Stimulated activated CD4-positive, alpha-beta T cell treated with anti-CD3 and anti-CD28 coated beads, Interleukin-12 subunit alpha, Interleukin-12 subunit beta, amount 100 ng/mL, for 24 hours (primary cell): Measurements from ENCODE around the gene PCBP4.
"Not testable (repeated sequence)": the region's sequence is repeated elsewhere in the genome, so short reads cannot be mapped to it uniquely, and the experiment has no call there.

Experiments used
- DNase-seq, 2 experiments: peaks; one replicate each; pipeline ENCODE4 v3.0.0-alpha.2; 2020; ENCODE audit warnings: low read depth in 2 of 2

The PCBP4 gene

DNA sequence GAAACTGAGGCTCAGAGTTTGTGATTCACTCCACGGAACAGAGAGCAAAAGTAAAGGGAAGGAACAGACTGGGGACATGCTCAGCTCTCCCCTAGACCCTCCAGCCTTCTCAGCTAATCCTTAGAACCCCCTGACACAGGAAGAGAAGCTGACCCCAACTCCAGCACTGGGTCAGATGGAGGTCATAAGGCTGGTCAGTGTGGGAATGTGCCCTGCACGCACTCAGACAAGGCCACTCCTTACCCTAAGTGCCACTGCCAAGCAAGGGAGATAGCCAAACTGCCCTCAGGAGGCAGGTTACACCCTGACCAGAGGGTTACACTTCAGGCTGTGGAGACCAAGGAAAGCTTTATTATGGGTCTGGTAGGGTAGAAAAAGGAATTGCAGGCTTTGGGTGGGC lies 27.3 kb upstream of the PCBP4 start:
- DNase-seq, result no peak

DNA sequence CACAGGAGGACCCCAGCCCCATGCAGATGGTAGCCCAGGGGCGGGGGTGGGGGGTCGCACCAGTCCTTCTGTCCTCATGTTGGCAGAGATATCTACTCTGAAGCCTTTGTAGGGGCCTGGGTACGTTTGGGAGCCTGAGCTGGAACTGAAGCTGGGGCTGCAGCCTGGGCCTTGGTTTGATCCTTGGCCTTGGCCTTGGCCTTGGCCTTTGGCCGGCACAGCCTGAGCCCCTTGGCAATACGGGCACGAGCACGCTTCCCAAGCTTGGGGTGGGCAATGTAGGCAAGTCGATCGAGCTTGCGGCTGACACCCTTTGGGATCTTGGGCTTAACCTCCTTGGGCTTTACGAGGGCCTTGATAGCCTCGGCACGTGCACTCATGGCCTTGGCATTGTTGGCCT lies 26.4 kb upstream of the PCBP4 start:
- DNase-seq, result not testable (repeated sequence)

- DNase-seq, result no peak
Measured at GRCh38 chr3:51992017-51992682, 24.9 kb upstream of the PCBP4 start.

GRCh38 chr3:51990501-51990971 lies 23.3 kb upstream of the PCBP4 start:
- DNase-seq, result not testable (repeated sequence)

DNA sequence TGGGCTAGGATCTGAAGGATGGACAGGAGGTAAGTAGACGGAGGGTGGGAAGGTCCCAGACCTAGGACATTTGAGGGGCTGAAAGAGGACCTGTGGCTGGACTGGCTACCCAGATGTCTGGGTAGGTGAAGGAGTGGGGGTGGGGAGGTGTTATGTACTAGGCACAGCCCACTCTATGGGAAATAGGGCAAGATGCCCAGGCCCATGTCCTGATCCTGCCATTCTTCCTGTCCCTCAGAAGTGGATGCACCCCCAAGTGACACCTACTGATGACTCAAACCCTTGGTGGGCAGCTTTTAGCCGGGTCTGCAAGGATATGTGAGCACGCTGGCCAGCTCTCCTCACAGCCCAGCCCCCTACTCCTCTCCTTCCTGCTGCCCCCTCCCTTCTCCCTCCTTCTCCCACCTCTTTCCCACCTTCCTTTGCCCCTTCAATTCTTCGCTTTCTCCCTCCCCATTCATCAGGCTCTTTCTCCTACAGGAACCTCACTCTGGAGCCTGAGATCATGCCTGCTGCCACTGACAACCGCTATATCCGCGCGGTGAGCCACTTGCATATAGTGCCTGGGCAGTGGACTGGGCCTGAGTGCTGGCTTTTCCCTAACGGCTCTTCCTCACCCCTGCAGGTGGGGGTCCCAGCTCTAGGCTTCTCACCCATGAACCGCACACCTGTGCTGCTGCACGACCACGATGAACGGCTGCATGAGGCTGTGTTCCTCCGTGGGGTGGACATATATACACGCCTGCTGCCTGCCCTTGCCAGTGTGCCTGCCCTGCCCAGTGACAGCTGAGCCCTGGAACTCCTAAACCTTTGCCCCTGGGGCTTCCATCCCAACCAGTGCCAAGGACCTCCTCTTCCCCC lies 21.3 kb upstream of the PCBP4 start:
- no peak for DNase-seq

DNA sequence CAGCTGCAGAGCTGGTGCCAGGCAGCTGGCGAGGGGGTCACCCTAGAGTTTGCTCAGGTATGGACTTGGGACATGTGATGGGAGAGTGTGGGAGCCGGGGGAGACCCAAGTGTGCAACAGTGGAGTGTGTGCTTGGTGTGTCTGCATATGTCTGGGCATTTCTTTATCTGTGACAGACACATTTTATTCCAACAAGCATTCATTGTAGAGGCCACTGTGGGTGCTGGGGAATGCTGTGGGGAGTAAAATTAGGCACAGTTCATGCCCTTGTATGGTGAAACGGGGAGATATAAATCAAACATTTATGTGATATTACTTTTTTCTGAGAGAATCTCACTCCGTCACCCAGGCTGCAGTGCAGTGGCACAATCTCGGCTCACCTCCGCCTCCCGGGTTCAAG lies 20.3 kb upstream of the PCBP4 start:
- no peak for DNase-seq

- no peak for DNase-seq
Measured at GRCh38 chr3:51986010-51986947, 19.0 kb upstream of the PCBP4 start.

DNA sequence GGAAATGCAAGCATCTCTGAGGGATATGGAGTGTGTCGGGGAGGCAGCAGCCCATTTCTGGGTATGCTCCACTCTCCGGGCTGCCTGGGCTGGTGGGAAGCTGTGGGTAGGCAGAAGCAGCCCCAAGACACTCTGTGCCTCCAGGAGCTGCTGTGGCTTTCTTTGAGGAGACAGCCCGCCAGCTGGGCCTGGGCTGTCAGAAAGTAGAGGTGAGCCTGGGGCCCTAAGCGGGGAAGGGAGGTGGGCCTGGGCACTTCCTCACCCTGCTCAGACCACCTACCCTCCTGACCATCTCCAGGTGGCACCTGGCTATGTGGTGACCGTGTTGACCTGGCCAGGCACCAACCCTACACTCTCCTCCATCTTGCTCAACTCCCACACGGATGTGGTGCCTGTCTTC lies 17.8 kb upstream of the PCBP4 start:
- no peak for DNase-seq

- no peak for DNase-seq
Measured at GRCh38 chr3:51984269-51984647, 17.0 kb upstream of the PCBP4 start.

- no peak for DNase-seq
Measured at GRCh38 chr3:51983578-51984268, 16.5 kb upstream of the PCBP4 start.

GRCh38 chr3:51982838-51983577 lies 15.8 kb upstream of the PCBP4 start, which contains the start of gene ACY1:
Gene ACY1 (plus strand): TSS chr3:51983535. CDS start chr3:51984065, 530 bp downstream.
- peak; percentile 67 to 79 for DNase-seq

DNA sequence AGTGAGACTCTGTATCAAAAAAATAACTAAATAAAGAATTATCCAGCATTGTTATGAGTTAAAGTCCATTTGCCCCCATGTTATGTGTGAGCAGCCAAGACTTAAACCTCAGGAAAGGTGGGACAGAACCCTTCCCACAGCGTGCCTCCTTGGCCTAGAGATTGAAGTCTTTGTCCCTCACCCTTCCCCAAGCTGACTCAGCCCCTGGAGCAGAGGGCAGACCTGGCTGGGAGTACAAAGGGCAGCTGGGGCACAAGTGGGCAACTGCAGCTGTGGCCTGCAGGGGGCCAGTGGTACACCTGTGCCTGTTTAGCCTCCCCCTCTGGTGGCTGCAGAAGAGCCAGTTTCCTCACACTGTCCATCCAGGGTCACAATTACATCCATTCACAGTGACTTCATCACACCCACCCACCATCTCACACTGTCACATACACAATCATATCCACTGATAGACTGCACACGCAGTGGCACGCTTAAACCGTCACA lies 15.1 kb upstream of the PCBP4 start:
- no peak for DNase-seq

GRCh38 chr3:51980253-51980652 lies 13.0 kb upstream of the PCBP4 start:
- DNase-seq, result no peak

- DNase-seq, result no peak
Measured at GRCh38 chr3:51978143-51978502, 10.9 kb upstream of the PCBP4 start.

GRCh38 chr3:51977446-51978142 lies 10.3 kb upstream of the PCBP4 start:
- no peak for DNase-seq

- DNase-seq, result no peak
Measured at GRCh38 chr3:51975852-51976549, 8.7 kb upstream of the PCBP4 start.

DNA sequence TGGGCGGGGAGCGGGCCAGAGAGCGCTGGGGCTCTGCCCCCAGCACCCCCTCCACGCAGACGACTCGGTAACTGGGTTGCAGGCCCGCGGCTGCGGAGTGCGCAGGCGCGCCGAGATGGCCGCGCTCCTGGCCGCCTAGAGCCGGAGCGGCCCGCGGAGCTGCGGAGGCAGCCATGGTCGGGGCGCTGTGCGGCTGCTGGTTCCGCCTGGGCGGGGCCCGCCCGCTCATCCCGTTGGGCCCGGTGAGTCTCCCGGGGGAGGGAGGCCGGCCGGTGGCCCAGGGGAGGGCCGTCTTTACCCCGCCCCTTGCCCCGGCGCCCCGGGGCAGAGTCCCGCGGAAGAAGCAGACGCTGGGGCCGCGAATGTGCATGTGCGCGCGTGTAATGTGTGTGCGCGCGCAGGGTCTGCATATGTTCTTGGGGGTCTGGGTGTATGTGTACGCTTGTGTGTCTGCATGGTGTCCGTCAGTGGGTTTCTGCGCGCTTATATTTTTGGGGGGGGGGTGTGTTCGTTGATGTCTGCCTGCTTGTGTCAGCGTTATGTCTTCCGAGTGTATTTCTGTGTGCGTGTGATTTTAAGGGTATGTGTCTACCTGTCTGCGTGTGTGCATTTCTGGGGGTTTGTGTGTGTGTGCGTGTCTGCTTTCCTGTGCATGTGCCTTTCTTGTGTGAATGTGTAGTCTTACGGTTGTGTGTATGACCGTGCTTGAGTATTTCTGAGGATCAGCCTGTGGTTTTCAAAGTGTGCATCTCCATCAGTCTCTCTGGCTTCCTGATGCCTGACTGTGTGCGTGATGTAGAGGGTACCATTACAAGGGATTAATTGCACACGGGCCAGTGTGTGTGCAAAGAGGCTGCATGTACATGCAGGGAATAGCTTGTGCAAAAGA lies 8.0 kb upstream of the PCBP4 start, which contains the start of gene ABHD14A:
Gene ABHD14A, plus strand, starts transcription at position 102 of the 889 bp plus-strand sequence. Its CDS starts 72 bp downstream, at position 174.
- DNase-seq, result peak in 1 of 2 experiments; percentile 60
